HepG2 (cell line): Measurements from ENCODE around the gene SPAG8. TPM values are rescaled to one million over a fixed set of nuclear protein-coding genes. Genes with fewer than 3 reads are reported as not detected.

Experiments
- ADNP ChIP-seq: sonication (generic); formaldehyde crosslinking; IDR thresholded peaks from 2 replicates; pipeline ENCODE4 v1.4.0; 2020; ENCODE audit warnings: missing genetic modification reagents
- AFF4 ChIP-seq: sonication (generic); formaldehyde crosslinking; IDR thresholded peaks from 2 replicates; pipeline ENCODE4 v1.4.0; 2020; ENCODE audit warnings: missing genetic modification reagents
- HMG20A ChIP-seq: IDR thresholded peaks from 2 replicates; pipeline ENCODE4 v1.6.1; 2016; ENCODE audit warnings: borderline replicate concordance
- KDM2A ChIP-seq: sonication (generic); formaldehyde crosslinking; IDR thresholded peaks from 2 replicates; pipeline ENCODE4 v1.4.0; 2020; ENCODE audit warnings: low read depth, missing genetic modification reagents, borderline replicate concordance
- REST ChIP-seq, 2 experiments: IDR thresholded peaks; 2 replicates each; pipeline ENCODE4 v1.6.1; 2011 to 2012; ENCODE audit warnings: low read length in 2 of 2, borderline replicate concordance in 1 of 2, low read depth in 1 of 2, mild to moderate bottlenecking in 1 of 2, moderate library complexity in 1 of 2
- SNAPC4 ChIP-seq: sonication (generic); formaldehyde crosslinking; IDR thresholded peaks from 2 replicates; pipeline ENCODE4 v1.4.0; 2020; ENCODE audit warnings: mild to moderate bottlenecking, missing genetic modification reagents
- TFAP4 ChIP-seq: sonication (generic); IDR thresholded peaks from 2 replicates; pipeline ENCODE4 v1.6.1; 2016; ENCODE audit warnings: low read depth, borderline replicate concordance
- ZFP36L2 ChIP-seq: sonication (generic); formaldehyde crosslinking; IDR thresholded peaks from 2 replicates; pipeline ENCODE4 v1.4.0; 2020; ENCODE audit warnings: missing genetic modification reagents
- ZMYM4 ChIP-seq: sonication (generic); formaldehyde crosslinking; IDR thresholded peaks from 2 replicates; pipeline ENCODE4 v1.8.1; 2023; ENCODE audit warnings: mild to moderate bottlenecking, missing genetic modification reagents
- ZNF124 ChIP-seq: sonication (generic); formaldehyde crosslinking; IDR thresholded peaks from 2 replicates; pipeline ENCODE4 v1.4.0; 2020; ENCODE audit warnings: missing genetic modification reagents
- ZNF260 ChIP-seq: sonication (generic); formaldehyde crosslinking; IDR thresholded peaks from 2 replicates; pipeline ENCODE4 v1.4.0; 2020; ENCODE audit warnings: missing genetic modification reagents, low read depth, mild to moderate bottlenecking, borderline replicate concordance
- ZNF34 ChIP-seq: sonication (generic); formaldehyde crosslinking; IDR thresholded peaks from 2 replicates; pipeline ENCODE4 v1.4.0; 2020; ENCODE audit warnings: mild to moderate bottlenecking, missing genetic modification reagents, borderline replicate concordance
- ZNF354B ChIP-seq: sonication (generic); formaldehyde crosslinking; IDR thresholded peaks from 2 replicates; pipeline ENCODE4 v1.8.0; 2022; ENCODE audit warnings: mild to moderate bottlenecking, missing genetic modification reagents
- ZNF703 ChIP-seq: sonication (generic); formaldehyde crosslinking; IDR thresholded peaks from 2 replicates; pipeline ENCODE4 v1.5.1; 2020; ENCODE audit warnings: missing genetic modification reagents, mild to moderate bottlenecking, moderate library complexity, borderline replicate concordance
- ZNF780A ChIP-seq: sonication (generic); formaldehyde crosslinking; IDR thresholded peaks from 2 replicates; pipeline ENCODE4 v1.8.0; 2022; ENCODE audit warnings: mild to moderate bottlenecking, missing genetic modification reagents, moderate library complexity
- polyA plus RNA-seq, 8 experiments: library from polyadenylated mRNA; depleted of rRNA in 3 of 8; stranded (reverse) in 7 of 8; unstranded in 1 of 8; fragments of >200 nt; fragmentation: Illumina TruSeq in 4 of 8; extraction: Trizol in 4 of 8; gene quantifications; 2 replicates each; pipeline versions ENCODE4 v1.2.1 to v1.2.3, GENCODE V29; 2011 to 2016; ENCODE audit warnings: low read depth in 4 of 8, missing spikeins in 1 of 8, mixed read lengths in 1 of 8; ENCODE audit not compliant: insufficient read depth in 1 of 8
- total RNA-seq, 5 experiments: library from RNA; depleted of rRNA; stranded (reverse); fragments of >200 nt; fragmentation: Illumina TruSeq; extraction: Trizol; gene quantifications; 2 replicates each; pipeline ENCODE4 v1.2.3, GENCODE V29; 2016; ENCODE audit warnings: low read depth in 1 of 5

Gene SPAG8
- total and polyA plus RNA-seq, 2 of the 13 experiments (the other 11 are each of a cell fraction or from before 2014, with no cell fraction given): 0.18 to 0.27 TPM

GRCh38 chr9:35814841-35815543, 2.9 kb upstream of the SPAG8 start, which contains the start of gene HINT2 (continued):
- TF ChIP-seq ZNF703 (CRISPR knock-in tag) (no peak; the same call in 1 of the 2 replicates), REST (IDR thresholded peaks at IDR 0.05; ENCODE audit: borderline replicate concordance in 1 of 2, low read depth in 1 of 2, low read length in 2 of 2) (no peak), ZMYM4 (CRISPR knock-in tag) (peak; percentile 77; the same call in 1 of the 2 replicates), ZNF34 (CRISPR knock-in tag) (0 out of 2 replicates have a peak, but pooled peaks have one; percentile 21), ZNF124 (CRISPR knock-in tag) (no peak), ZNF354B (CRISPR knock-in tag) (no peak), TFAP4 (peak; percentile 36; the same call in 1 of the 2 replicates), ADNP (no peak), ZFP36L2 (CRISPR knock-in tag) (no peak), SNAPC4 (CRISPR knock-in tag) (no peak), KDM2A (peak; percentile 35; the same call in 1 of the 2 replicates), AFF4 (CRISPR knock-in tag) (0 out of 2 replicates have a peak, but pooled peaks have one; percentile 24), ZNF260 (CRISPR knock-in tag) (no peak), HMG20A (CRISPR knock-in tag) (no peak), ZNF780A (CRISPR knock-in tag) (no peak)
